ENCODE data around the gene HNRNPA0.

The HNRNPA0 gene

GRCh38 chr5:137696481-137696880 lies 57.7 kb downstream of the HNRNPA0 start:
- Histone ChIP-seq H3K9me3 (ENCODE audit: insufficient read depth, low read length) (no peaks in the 10 kb centered on the region), H3K36me3 (replicated peaks; ENCODE audit: low read depth, low read length) (no peaks in the 10 kb centered on the region), H3K79me2 (ENCODE audit: low read length) (no peaks in the 10 kb centered on the region), H2AFZ (ENCODE audit: low read depth, low read length) (no peak overlapping the region), H3K9ac (ENCODE audit: low read length) (no peak overlapping the region), H3K27ac (ENCODE audit: low read length) (no peak overlapping the region), H4K20me1 (ENCODE audit: insufficient read depth, low read length) (no peaks in the 10 kb centered on the region), H3K27me3 (ENCODE audit: low read depth, low read length) (no peaks in the 10 kb centered on the region), H3K4me2 (ENCODE audit: low read length) (no peak overlapping the region), H3K4me3 (ENCODE audit: low read length) (no peak overlapping the region), H3K4me1 (ENCODE audit: low read length) (peaks cover 5% of the 10 kb centered on the region; the same call in 1 of the 2 replicates)
- TF ChIP-seq EZH2phosphoT487 (IDR thresholded peaks at IDR 0.05; ENCODE audit: low read depth) (no peak), CTCF (IDR thresholded peaks at IDR 0.05; ENCODE audit: low read depth, low read length) (no peak)

GRCh38 chr5:137695651-137696428 lies 58.3 kb downstream of the HNRNPA0 start:
- Histone ChIP-seq H3K4me2 (ENCODE audit: low read length) (no peak overlapping the region), H4K20me1 (ENCODE audit: insufficient read depth, low read length) (no peaks in the 10 kb centered on the region), H3K9me3 (ENCODE audit: insufficient read depth, low read length) (no peaks in the 10 kb centered on the region), H3K36me3 (replicated peaks; ENCODE audit: low read depth, low read length) (no peaks in the 10 kb centered on the region), H3K4me1 (ENCODE audit: low read length) (peaks cover 5% of the 10 kb centered on the region; the same call in 1 of the 2 replicates), H3K9ac (ENCODE audit: low read length) (no peak overlapping the region), H2AFZ (ENCODE audit: low read depth, low read length) (no peak overlapping the region), H3K27ac (ENCODE audit: low read length) (no peak overlapping the region), H3K79me2 (ENCODE audit: low read length) (no peaks in the 10 kb centered on the region), H3K4me3 (ENCODE audit: low read length) (no peak overlapping the region), H3K27me3 (ENCODE audit: low read depth, low read length) (no peaks in the 10 kb centered on the region)
- no peak for TF ChIP-seq EZH2phosphoT487 (IDR thresholded peaks at IDR 0.05; ENCODE audit: low read depth)
- TF ChIP-seq CTCF (IDR thresholded peaks at IDR 0.05; ENCODE audit: low read depth, low read length) = no peak

All from OCI-LY3 (cell line).